ENCODE results near the gene ATP13A4. TPM values are rescaled to one million over a fixed set of nuclear protein-coding genes. Genes with fewer than 3 reads are reported as not detected.

ATP13A4 gene
- total RNA-seq, 2 donors from 2014 or later, result 7.9 to 14.3 TPM

DNA sequence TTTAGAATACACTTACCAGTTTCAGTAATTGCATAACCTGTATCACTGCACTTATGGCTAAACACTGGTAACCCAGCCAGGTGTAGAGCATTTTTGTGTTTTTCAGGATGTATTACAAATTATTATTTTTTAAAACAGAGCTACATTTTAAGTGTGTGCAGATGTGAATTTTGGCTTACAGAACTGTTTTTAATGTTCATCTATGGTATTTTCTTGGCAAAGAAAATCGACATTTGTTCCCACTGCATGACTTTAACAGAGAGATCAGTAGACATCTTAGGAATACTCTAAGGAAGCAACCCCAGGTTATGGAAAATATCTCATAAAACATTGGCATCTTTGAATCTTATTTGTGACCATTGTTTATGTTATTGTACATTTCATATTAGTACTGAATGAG, 73.3 kb downstream of the ATP13A4 start:
- Histone ChIP-seq H3K27me3 (no peaks in the 10 kb centered on the region), H3K27ac (no peak overlapping the region), H3K9me3 (peaks cover 0 to 5% (median 0%) of the 10 kb centered on the region in 3 donors), H3K4me1 (no peaks in the 10 kb centered on the region), H3K36me3 (replicated peaks in 1 of 2; ENCODE audit: insufficient read depth in 1 of 2, low read depth in 2 of 2) (no peaks in the 10 kb centered on the region), H3K4me3 (no peak overlapping the region)
- no peak for DNase-seq
- WGBS, 2 donors, result 0% methylated on average over 1 of the region's 1 CpG
- intact Hi-C loops (cut with DNase I), result no loop called here
- TF ChIP-seq POLR2A (IDR thresholded peaks at IDR 0.05), result no peak
- TF ChIP-seq, protein P1, sequence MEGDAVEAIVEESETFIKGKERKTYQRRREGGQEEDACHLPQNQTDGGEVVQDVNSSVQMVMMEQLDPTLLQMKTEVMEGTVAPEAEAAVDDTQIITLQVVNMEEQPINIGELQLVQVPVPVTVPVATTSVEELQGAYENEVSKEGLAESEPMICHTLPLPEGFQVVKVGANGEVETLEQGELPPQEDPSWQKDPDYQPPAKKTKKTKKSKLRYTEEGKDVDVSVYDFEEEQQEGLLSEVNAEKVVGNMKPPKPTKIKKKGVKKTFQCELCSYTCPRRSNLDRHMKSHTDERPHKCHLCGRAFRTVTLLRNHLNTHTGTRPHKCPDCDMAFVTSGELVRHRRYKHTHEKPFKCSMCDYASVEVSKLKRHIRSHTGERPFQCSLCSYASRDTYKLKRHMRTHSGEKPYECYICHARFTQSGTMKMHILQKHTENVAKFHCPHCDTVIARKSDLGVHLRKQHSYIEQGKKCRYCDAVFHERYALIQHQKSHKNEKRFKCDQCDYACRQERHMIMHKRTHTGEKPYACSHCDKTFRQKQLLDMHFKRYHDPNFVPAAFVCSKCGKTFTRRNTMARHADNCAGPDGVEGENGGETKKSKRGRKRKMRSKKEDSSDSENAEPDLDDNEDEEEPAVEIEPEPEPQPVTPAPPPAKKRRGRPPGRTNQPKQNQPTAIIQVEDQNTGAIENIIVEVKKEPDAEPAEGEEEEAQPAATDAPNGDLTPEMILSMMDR (IDR thresholded peaks at IDR 0.05), result no peak
- ATAC-seq, result no peak

DNA sequence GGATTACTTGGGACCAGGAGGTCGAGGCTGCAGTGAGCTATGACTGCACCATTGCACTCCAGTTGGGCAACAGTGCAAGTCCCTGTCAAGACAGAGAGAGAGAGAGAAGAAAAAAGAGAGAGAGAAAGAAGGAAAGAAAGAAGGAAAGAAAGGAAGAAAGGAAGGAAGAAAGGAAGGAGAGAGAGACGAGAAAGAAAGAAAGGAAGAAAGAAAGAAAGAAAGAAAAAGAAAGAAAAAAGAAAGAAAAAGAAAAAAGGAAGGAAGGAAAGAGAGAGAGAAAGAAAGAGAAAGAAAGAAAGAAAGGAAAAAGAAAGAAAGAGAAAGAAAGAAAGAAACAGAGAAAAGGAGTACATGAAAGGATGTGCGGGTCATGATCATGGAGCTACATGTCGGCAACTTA, 80.2 kb downstream of the ATP13A4 start:
- Histone ChIP-seq H3K36me3 (replicated peaks in 1 of 2; ENCODE audit: insufficient read depth in 1 of 2, low read depth in 2 of 2) (no peaks in the 10 kb centered on the region), H3K9me3 (peaks cover 0 to under 1% (median 0%) of the 10 kb centered on the region in 3 donors), H3K4me1 (no peaks in the 10 kb centered on the region), H3K4me3 (no peak overlapping the region), H3K27me3 (no peaks in the 10 kb centered on the region), H3K27ac (no peak overlapping the region)
- DNase-seq (no peak), ATAC-seq (no peak)
- intact Hi-C loops (cut with DNase I), result no loop called here
- 85 to 95% methylated on average over 4 of the region's 4 CpGs for WGBS, 2 donors
- TF ChIP-seq, protein P1 (IDR thresholded peaks at IDR 0.05), result no peak
- TF ChIP-seq POLR2A (IDR thresholded peaks at IDR 0.05), result no peak

DNA sequence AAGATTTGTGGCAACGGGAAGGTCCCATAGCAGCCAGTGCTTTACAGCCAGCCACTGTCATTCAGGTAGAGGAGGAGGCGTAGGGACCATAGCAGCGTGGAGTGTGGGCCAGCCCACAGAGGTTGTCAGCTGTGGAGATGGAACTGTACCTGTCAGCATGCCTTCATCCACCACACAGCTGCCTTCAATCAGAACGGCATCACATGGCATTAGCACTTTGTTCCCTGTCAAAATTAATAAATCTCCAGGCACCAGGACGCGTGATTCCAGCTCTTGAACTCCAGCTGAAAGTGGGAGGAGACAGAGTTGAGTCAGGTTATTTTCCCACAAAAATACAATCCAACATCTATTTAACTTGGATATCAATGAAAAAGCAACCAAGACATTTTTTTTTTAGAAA, 84.0 kb downstream of the ATP13A4 start:
- no peak overlapping the region for H3K27ac ChIP-seq
- WGBS, 2 donors, result 66% methylated on average over 6 of the region's 6 CpGs
- no peaks in the 10 kb centered on the region for H3K36me3 ChIP-seq (replicated peaks in 1 of 2; ENCODE audit: insufficient read depth in 1 of 2, low read depth in 2 of 2)
- H3K9me3 ChIP-seq, result no peaks in the 10 kb centered on the region
- no peak overlapping the region for H3K4me3 ChIP-seq
- intact Hi-C loops (cut with DNase I), result no loop called here
- DNase-seq, result no peak
- H3K27me3 ChIP-seq, result no peaks in the 10 kb centered on the region
- ATAC-seq, result no peak
- TF ChIP-seq, protein P1 (IDR thresholded peaks at IDR 0.05), result no peak
- no peak for TF ChIP-seq POLR2A (IDR thresholded peaks at IDR 0.05)
- no peaks in the 10 kb centered on the region for H3K4me1 ChIP-seq

DNA sequence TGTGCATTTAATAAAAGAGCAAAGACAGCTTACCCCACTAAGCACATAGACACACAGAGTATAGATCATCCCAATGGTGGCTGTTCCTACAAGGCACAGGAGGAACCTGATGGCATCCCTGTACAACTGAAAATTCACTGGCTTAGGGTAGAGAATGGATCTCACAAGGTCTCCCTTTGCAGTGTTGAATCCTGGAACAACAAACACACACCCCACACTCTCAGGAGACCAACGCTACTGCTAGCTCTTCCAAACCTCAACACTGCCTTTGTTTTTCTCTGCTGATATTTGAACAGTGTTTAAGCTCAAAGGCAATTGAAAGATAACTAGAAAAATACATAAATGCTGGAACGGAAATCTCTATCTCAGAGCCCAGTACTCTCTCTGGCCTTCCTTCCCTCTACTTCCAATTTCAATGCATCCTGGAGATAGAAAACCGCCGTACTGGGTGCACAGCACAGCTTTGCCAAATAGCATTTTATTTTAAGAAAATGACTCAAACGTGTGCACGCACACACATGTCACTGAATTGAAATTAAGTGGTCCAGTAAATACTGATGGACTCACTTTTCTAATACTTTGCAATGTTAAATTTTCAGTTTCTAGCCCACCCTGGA, 88.6 kb downstream of the ATP13A4 start:
- intact Hi-C loops (cut with DNase I), result no loop called here
- no peak for DNase-seq
- WGBS, 2 donors, result 62 to 71% methylated on average over 6 of the region's 6 CpGs
- TF ChIP-seq, protein P1 (IDR thresholded peaks at IDR 0.05), result no peak
- TF ChIP-seq POLR2A (IDR thresholded peaks at IDR 0.05), result no peak
- Histone ChIP-seq H3K27ac (no peak overlapping the region), H3K9me3 (no peaks in the 10 kb centered on the region), H3K4me1 (no peaks in the 10 kb centered on the region), H3K27me3 (no peaks in the 10 kb centered on the region), H3K36me3 (replicated peaks in 1 of 2; ENCODE audit: insufficient read depth in 1 of 2, low read depth in 2 of 2) (no peaks in the 10 kb centered on the region), H3K4me3 (no peak overlapping the region)
- ATAC-seq, result no peak

DNA sequence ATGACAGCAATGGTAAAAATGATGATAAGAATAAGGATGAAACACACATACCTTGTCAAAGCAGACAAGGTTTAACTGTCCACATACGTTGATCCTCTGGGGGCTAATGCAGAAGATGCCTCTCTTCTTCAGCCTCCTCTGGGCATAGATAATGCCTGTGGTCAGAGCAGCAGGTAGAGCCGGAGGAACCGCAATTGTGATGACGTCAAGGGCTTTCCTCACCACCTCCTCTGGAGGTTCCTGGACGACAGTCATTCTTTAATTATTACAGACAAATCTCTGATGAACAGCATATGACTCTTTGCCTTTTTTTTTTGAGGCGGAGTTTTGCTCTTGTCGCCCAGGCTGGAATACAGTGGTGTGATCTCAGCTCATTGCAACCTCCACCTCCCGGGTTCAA, 89.8 kb downstream of the ATP13A4 start:
- Histone ChIP-seq H3K4me3 (no peak overlapping the region), H3K4me1 (no peaks in the 10 kb centered on the region), H3K9me3 (no peaks in the 10 kb centered on the region), H3K36me3 (replicated peaks in 1 of 2; ENCODE audit: insufficient read depth in 1 of 2, low read depth in 2 of 2) (no peaks in the 10 kb centered on the region), H3K27me3 (no peaks in the 10 kb centered on the region), H3K27ac (no peak overlapping the region)
- intact Hi-C loops (cut with DNase I), result loop anchor here (5.0 kb wide), 1 partner anchor 107 kb away; no protein-coding TSS in a partner anchor
- TF ChIP-seq, protein P1 (IDR thresholded peaks at IDR 0.05), result no peak
- TF ChIP-seq POLR2A (IDR thresholded peaks at IDR 0.05), result no peak
- DNase-seq (no peak), ATAC-seq (no peak)
- WGBS, 2 donors, result 86 to 90% methylated on average over 8 of the region's 8 CpGs
